IPS-15b (cell line): Measurements from ENCODE around the gene GPR68.
"Not testable (repeated sequence)": the region's sequence is repeated elsewhere in the genome, so short reads cannot be mapped to it uniquely, and the experiment has no call there.

ENCODE experiments used
- H3K27me3 ChIP-seq: one replicate; pipeline ENCODE4 v1.6.1; 2013; ENCODE audit warnings: low read length; ENCODE audit not compliant: control insufficient read depth, insufficient read depth
- H3K36me3 ChIP-seq: one replicate; pipeline ENCODE4 v1.6.1; 2013; ENCODE audit warnings: low read length; ENCODE audit not compliant: control insufficient read depth, insufficient read depth
- H3K4me1 ChIP-seq: one replicate; pipeline ENCODE4 v1.6.1; 2013; ENCODE audit warnings: mild to moderate bottlenecking, low read length; ENCODE audit not compliant: control insufficient read depth, insufficient read depth
- H3K4me3 ChIP-seq: one replicate; pipeline ENCODE4 v1.5.1; 2013; ENCODE audit warnings: low read depth, low read length
- H3K9ac ChIP-seq: one replicate; pipeline ENCODE4 v1.6.1; 2013; ENCODE audit warnings: low read depth, mild to moderate bottlenecking, low read length
- H3K9me3 ChIP-seq: one replicate; pipeline ENCODE4 v1.6.1; 2013; ENCODE audit warnings: mild to moderate bottlenecking, low read length; ENCODE audit not compliant: control insufficient read depth, insufficient read depth

GPR68 gene

GRCh38 chr14:91246051-91246852, 1.7 kb upstream of the GPR68 start:
- Histone ChIP-seq H3K4me1 (peaks cover 2% of the 10 kb centered on the region), H3K4me3 (no peak overlapping the region), H3K9ac (no peak overlapping the region), H3K27me3 (no peaks in the 10 kb centered on the region), H3K36me3 (no peaks in the 10 kb centered on the region), H3K9me3 (no peaks in the 10 kb centered on the region)

GRCh38 chr14:91245616-91246015, 1.1 kb upstream of the GPR68 start:
- H3K36me3 ChIP-seq, H3K9me3 ChIP-seq, H3K9ac ChIP-seq, H3K27me3 ChIP-seq, H3K4me3 ChIP-seq, H3K4me1 ChIP-seq: not testable (repeated sequence)

- no peak overlapping the region for H3K4me3 ChIP-seq
- H3K4me1 ChIP-seq, result peaks cover 2% of the 10 kb centered on the region
These were observed 525 bp upstream of the GPR68 start for GRCh38 chr14:91245029-91245428.

GRCh38 chr14:91243074-91243471, 1.4 kb downstream of the GPR68 start:
- H3K36me3 ChIP-seq, result no peaks in the 10 kb centered on the region
- H3K4me1 ChIP-seq, result peaks cover 2% of the 10 kb centered on the region
- H3K27me3 ChIP-seq, result no peaks in the 10 kb centered on the region
- no peak overlapping the region for H3K9ac ChIP-seq
- no peaks in the 10 kb centered on the region for H3K9me3 ChIP-seq
- H3K4me3 ChIP-seq, result no peak overlapping the region

More at GRCh38 chr14:91245029-91245428, 525 bp upstream of the GPR68 start:
- no peaks in the 10 kb centered on the region for H3K9me3 ChIP-seq
- no peaks in the 10 kb centered on the region for H3K36me3 ChIP-seq
- no peaks in the 10 kb centered on the region for H3K27me3 ChIP-seq
- no peak overlapping the region for H3K9ac ChIP-seq

- Histone ChIP-seq H3K4me1 (peaks cover 2% of the 10 kb centered on the region), H3K9ac (no peak overlapping the region), H3K36me3 (no peaks in the 10 kb centered on the region), H3K4me3 (no peak overlapping the region), H3K9me3 (no peaks in the 10 kb centered on the region), H3K27me3 (no peaks in the 10 kb centered on the region)
These were observed 1.9 kb downstream of the GPR68 start for GRCh38 chr14:91242635-91243034.

DNA sequence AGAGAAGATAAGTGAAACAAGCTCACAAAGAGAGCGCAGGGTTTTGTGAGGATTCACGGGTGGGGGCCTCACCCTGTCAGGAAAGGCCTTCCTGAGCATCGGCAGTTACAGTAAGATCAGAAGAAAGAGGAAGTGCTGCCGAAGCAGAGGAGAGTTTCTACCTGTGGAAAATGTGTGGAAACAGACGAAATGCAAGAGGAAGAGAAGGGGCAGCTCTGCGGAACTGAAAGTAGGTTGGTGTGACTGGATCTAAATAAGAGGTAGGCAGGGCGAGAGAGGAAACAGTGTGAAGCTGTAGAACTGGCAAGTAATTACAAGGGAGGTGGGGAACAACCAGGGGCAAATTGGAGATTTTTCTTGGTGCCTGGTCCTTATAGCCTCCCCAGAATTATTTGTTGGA, 2.6 kb downstream of the GPR68 start:
- no peaks in the 10 kb centered on the region for H3K9me3 ChIP-seq
- no peak overlapping the region for H3K9ac ChIP-seq
- no peaks in the 10 kb centered on the region for H3K36me3 ChIP-seq
- H3K4me3 ChIP-seq, result no peak overlapping the region
- H3K27me3 ChIP-seq, result no peaks in the 10 kb centered on the region
- H3K4me1 ChIP-seq, result peaks cover 2% of the 10 kb centered on the region

- H3K4me1 ChIP-seq, result no peaks in the 10 kb centered on the region
- H3K27me3 ChIP-seq, result no peaks in the 10 kb centered on the region
- H3K4me3 ChIP-seq, result no peak overlapping the region
- no peak overlapping the region for H3K9ac ChIP-seq
- no peaks in the 10 kb centered on the region for H3K9me3 ChIP-seq
- H3K36me3 ChIP-seq, result no peaks in the 10 kb centered on the region
These were observed 5.8 kb downstream of the GPR68 start for GRCh38 chr14:91238661-91239060.

GRCh38 chr14:91238085-91238484, 6.4 kb downstream of the GPR68 start:
- no peaks in the 10 kb centered on the region for H3K36me3 ChIP-seq
- no peaks in the 10 kb centered on the region for H3K4me1 ChIP-seq
- H3K27me3 ChIP-seq, result no peaks in the 10 kb centered on the region
- H3K9me3 ChIP-seq, result no peaks in the 10 kb centered on the region
- no peak overlapping the region for H3K4me3 ChIP-seq
- no peak overlapping the region for H3K9ac ChIP-seq

DNA sequence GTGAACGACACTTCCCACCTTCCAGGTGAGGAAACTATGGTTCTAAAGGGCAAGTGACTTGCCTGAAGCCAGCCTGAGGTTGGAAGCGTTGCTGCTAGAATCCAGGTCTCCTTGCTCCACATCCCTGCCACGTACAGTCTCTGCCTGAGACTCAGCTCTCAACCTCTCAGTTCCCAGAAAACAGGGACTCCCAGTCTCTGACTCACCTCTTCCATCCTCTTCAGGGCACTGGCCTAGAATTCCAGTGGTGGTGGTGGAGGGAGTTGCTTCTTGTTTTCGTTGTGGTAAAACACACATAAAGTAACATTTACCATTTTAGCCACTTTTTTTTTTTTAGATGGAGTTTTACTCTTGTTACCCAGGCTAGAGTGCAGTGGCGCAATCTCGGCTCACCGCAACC, 7.3 kb downstream of the GPR68 start:
- no peaks in the 10 kb centered on the region for H3K4me1 ChIP-seq
- H3K27me3 ChIP-seq, result no peaks in the 10 kb centered on the region
- no peak overlapping the region for H3K9ac ChIP-seq
- no peaks in the 10 kb centered on the region for H3K9me3 ChIP-seq
- H3K36me3 ChIP-seq, result no peaks in the 10 kb centered on the region
- H3K4me3 ChIP-seq, result no peak overlapping the region

- Histone ChIP-seq H3K4me1 (no peaks in the 10 kb centered on the region), H3K4me3 (no peak overlapping the region), H3K27me3 (no peaks in the 10 kb centered on the region), H3K9ac (no peak overlapping the region), H3K9me3 (no peaks in the 10 kb centered on the region), H3K36me3 (no peaks in the 10 kb centered on the region)
These were observed 8.7 kb downstream of the GPR68 start for GRCh38 chr14:91235841-91236240.

DNA sequence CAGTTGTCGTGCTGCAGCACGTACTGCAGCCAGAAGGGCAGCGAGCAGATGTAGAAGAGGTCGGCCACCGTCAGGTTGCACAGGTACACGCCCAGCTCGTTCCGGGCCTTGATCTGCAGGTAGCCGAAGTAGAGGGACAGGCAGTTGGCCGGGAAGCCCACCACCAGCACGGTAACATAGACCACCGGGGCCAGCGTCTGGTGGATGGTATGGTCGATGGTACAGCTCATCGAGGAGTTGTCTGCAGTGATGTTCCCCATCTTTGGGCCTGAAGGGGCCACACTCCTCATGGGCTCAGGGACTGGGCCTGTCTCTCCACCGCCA, 9.8 kb downstream of the GPR68 start:
- peaks cover 4% of the 10 kb centered on the region for H3K36me3 ChIP-seq
- H3K9ac ChIP-seq, result no peak overlapping the region
- no peaks in the 10 kb centered on the region for H3K9me3 ChIP-seq
- H3K4me3 ChIP-seq, result no peak overlapping the region
- no peaks in the 10 kb centered on the region for H3K27me3 ChIP-seq
- H3K4me1 ChIP-seq, result no peaks in the 10 kb centered on the region

- no peak overlapping the region for H3K9ac ChIP-seq
- no peaks in the 10 kb centered on the region for H3K27me3 ChIP-seq
- no peaks in the 10 kb centered on the region for H3K4me1 ChIP-seq
- no peak overlapping the region for H3K4me3 ChIP-seq
- no peaks in the 10 kb centered on the region for H3K9me3 ChIP-seq
- H3K36me3 ChIP-seq, result peaks cover 4% of the 10 kb centered on the region
These were observed 10.3 kb downstream of the GPR68 start for GRCh38 chr14:91233936-91234790.
